BLaER1 (cell line): Measurements from ENCODE around the gene SLC37A1.

Experiments used
- H3K27ac ChIP-seq: shearing (Covaris generic); formaldehyde crosslinking; 2 replicates; pipeline ENCODE4 v1.8.1; 2022
- H3K27me3 ChIP-seq: shearing (Covaris generic); formaldehyde crosslinking; 2 replicates; pipeline ENCODE4 v1.8.1; 2022
- H3K36me3 ChIP-seq: shearing (Covaris generic); formaldehyde crosslinking; 2 replicates; pipeline ENCODE4 v1.8.1; 2022
- H3K4me1 ChIP-seq: shearing (Covaris generic); formaldehyde crosslinking; 2 replicates; pipeline ENCODE4 v1.8.1; 2022
- H3K4me2 ChIP-seq: shearing (Covaris generic); formaldehyde crosslinking; 2 replicates; pipeline ENCODE4 v1.8.1; 2022
- H3K4me3 ChIP-seq: shearing (Covaris generic); formaldehyde crosslinking; 2 replicates; pipeline ENCODE4 v1.8.1; 2022
- H3K9ac ChIP-seq: shearing (Covaris generic); formaldehyde crosslinking; 2 replicates; pipeline ENCODE4 v1.8.1; 2022
- H3K9me3 ChIP-seq: shearing (Covaris generic); formaldehyde crosslinking; 2 replicates; pipeline ENCODE4 v1.8.1; 2022
- H4K20me1 ChIP-seq: shearing (Covaris generic); formaldehyde crosslinking; 2 replicates; pipeline ENCODE4 v1.8.1; 2022
- Cebpa-rat ChIP-seq: shearing (Covaris generic); IDR thresholded peaks from 2 replicates; pipeline ENCODE4 v1.8.1; 2022

The SLC37A1 gene

DNA sequence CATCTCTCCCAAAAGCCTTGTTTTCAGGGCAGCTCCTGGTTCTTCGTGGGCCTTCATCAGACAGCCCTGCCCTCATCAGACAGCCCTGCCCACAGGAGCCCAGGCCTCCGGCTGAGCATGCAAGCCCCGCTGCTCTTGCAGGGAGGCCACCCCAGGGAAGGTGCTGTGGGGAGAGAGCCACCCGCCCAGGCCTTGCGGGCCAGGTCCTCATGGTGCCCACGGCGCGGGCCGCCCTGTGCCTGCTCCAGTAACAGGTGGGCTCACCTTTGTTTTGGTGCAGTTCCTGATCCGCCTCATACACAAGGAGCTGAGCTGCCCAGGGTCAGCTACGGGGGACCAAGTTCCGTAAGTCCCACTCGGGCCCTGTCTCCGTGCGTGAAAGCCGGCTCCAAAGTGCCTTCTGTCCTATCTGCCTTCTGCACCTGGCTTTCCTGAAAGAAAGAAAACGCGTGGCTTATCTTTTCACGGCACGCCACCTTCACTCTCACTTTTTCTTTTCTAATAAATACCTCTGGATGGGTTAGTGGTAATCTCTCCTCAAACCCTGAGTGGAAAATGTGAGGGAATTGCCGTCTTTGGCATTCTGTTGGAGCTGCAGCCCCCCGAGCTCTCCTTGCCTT lies 65.9 kb downstream of the SLC37A1 start:
- no peak for TF ChIP-seq Cebpa-rat
- Histone ChIP-seq H3K9ac (no peak overlapping the region), H3K27ac (no peak overlapping the region), H3K9me3 (peaks cover 18% of the 10 kb centered on the region), H3K4me3 (no peak overlapping the region), H3K4me2 (no peak overlapping the region), H3K4me1 (peaks cover 10% of the 10 kb centered on the region; the same call in 1 of the 2 replicates), H3K27me3 (no peaks in the 10 kb centered on the region), H4K20me1 (no peaks in the 10 kb centered on the region), H3K36me3 (peaks cover 38% of the 10 kb centered on the region)

DNA sequence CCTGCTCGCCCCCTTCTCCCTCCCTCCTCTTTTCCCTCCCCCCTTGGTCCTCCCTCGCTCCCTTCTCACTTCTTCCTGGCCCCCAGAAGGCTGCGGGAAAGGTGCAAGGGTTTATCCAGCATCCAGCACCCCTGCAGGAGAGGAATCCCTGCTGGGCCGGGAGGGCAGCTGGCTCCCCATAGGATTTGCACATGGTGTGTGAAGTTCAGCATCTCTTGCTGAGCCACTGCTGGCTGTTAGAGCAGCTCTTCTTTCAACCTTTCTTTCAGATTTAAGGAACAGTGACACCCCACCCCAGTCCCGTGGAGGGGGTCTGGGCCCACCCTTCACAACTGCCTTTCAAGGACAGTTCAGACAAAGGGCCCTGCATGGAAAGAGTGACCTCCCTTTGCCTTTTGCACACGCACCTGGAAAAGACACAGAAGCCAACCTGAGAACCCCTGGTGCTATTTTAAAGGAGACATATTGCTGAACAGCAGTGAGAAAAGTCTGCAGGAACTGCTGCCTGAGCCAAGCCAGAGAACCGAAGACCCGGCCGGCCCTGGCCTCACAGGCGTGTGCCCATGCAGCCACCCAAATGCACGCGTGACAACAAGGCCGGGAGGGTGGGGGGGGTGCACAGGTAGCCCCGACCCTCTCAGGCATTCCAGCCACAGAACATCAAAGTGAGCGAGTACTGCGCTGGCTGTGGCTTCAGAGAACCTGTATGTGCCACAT lies 66.6 kb downstream of the SLC37A1 start:
- H3K4me3 ChIP-seq: no peak overlapping the region
- no peaks in the 10 kb centered on the region for H3K27me3 ChIP-seq
- H3K36me3 ChIP-seq: peaks cover 31% of the 10 kb centered on the region
- peaks cover 18% of the 10 kb centered on the region for H3K9me3 ChIP-seq
- no peak overlapping the region for H3K9ac ChIP-seq
- no peaks in the 10 kb centered on the region for H4K20me1 ChIP-seq
- H3K4me1 ChIP-seq: peaks cover 10% of the 10 kb centered on the region; the same call in 1 of the 2 replicates
- no peak overlapping the region for H3K27ac ChIP-seq
- H3K4me2 ChIP-seq: no peak overlapping the region
- TF ChIP-seq Cebpa-rat: no peak

DNA sequence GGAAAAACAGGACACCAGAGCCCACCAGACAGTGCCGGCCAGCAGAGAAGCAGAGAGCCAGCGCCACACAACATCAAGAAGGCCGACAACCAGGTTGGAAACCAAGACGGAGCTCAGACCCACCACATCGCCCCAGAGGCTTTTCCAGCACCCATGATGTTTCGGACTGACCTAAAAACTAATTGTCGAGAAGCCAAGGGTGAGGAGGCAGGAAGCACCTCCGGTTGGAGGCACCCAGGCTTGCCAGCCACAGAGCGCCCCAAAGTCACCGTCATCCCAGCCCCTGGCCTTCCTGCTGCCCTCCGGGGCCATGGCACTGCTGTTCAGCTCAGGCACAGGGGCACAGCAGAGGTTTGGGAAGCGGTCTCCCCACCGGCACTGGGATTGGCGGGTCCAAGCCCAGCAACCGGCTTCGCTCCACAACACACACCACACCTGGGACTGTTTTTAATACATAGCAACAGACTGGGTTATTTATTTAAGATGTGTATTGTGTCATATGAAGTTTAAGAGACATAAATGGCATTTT lies 67.2 kb downstream of the SLC37A1 start:
- Histone ChIP-seq H3K36me3 (peaks cover 25% of the 10 kb centered on the region), H3K27ac (no peak overlapping the region), H3K9me3 (peaks cover 16% of the 10 kb centered on the region), H3K4me1 (peaks cover 10% of the 10 kb centered on the region; the same call in 1 of the 2 replicates), H3K9ac (no peak overlapping the region), H4K20me1 (no peaks in the 10 kb centered on the region), H3K4me3 (no peak overlapping the region), H3K4me2 (no peak overlapping the region), H3K27me3 (no peaks in the 10 kb centered on the region)
- no peak for TF ChIP-seq Cebpa-rat

GRCh38 chr21:42581336-42581992 lies 67.8 kb downstream of the SLC37A1 start:
- Histone ChIP-seq H4K20me1 (no peaks in the 10 kb centered on the region), H3K4me3 (no peak overlapping the region), H3K4me2 (no peak overlapping the region), H3K4me1 (peaks cover 10% of the 10 kb centered on the region; the same call in 1 of the 2 replicates), H3K27ac (no peak overlapping the region), H3K27me3 (no peaks in the 10 kb centered on the region), H3K9me3 (peaks cover 10% of the 10 kb centered on the region), H3K36me3 (peaks cover 19% of the 10 kb centered on the region), H3K9ac (no peak overlapping the region)
- no peak for TF ChIP-seq Cebpa-rat

DNA sequence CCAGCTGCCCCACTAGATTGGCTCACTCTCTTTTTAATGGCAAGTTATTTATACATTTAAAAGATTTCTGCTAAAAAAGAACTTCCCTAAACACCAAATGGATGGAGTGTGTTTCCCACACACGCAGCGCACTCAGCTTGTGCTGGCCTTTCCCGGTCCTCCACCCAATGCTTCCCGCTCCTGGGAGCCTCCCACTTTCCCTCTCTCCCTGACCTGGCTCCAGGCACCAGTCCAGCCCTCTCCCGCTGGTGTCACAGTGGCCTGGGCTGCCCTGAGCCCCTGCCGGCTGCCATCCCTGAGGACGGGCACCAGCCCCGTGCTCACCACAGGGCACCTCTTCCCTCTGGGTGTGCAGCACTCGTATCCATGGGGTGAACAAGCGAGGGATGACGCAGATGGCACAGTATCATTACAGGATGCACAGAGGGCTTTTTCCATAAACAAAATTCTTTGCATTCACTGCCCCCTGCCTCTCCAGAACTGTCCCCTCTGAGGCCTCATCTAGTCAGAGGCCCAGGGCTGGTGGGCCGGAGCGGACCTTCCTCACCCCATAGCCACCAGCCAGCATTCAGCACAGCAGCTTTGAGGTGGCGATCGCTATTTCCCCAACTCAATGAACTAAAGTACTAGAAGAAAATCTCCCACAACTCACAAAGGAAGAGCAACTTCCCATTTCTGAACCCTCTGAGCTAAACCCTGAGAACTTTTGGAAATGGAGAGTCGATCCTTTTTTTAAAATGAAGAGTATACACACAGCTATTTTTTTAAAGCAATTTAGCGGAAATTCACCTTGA lies 68.5 kb downstream of the SLC37A1 start:
- Histone ChIP-seq H4K20me1 (no peaks in the 10 kb centered on the region), H3K27ac (no peak overlapping the region), H3K4me3 (no peak overlapping the region), H3K27me3 (no peaks in the 10 kb centered on the region), H3K9ac (no peak overlapping the region), H3K4me1 (peaks cover 10% of the 10 kb centered on the region; the same call in 1 of the 2 replicates), H3K9me3 (peaks cover 4% of the 10 kb centered on the region; the same call in 1 of the 2 replicates), H3K36me3 (peaks cover 17% of the 10 kb centered on the region), H3K4me2 (no peak overlapping the region)
- no peak for TF ChIP-seq Cebpa-rat

DNA sequence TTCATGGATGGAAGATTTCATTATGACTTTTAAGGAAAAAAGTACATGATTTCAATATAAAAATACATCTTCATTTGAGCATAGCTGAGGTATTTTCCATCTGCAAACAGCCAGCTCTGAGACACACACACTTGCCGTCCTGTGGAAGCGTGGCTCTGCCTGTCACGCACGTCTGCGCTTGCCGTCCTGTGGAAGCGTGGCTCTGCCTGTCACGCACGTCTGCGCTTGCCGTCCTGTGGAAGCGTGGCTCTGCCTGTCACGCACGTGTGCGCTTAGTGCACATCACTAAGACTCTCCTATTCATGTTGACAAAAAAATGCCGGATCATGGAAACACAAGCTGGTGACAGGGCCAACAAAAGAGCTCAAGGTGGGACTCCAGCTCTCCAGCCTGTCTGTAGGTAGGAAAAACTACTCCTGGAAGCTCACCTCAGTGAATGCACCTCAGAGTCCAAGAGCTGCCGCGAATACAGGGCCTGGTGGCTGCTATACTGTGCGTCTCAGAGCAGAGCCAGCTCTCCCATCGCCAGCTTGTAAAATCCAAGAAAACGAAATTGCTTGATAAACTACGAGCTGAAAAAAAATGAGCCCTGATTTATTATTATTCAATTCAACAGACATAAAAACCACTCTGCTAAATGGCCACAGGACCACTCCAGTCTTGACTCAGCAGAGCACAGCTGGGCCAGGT lies 69.3 kb downstream of the SLC37A1 start:
- H3K4me3 ChIP-seq: no peak overlapping the region
- no peak overlapping the region for H3K4me2 ChIP-seq
- H3K4me1 ChIP-seq: peaks cover 10% of the 10 kb centered on the region; the same call in 1 of the 2 replicates
- no peak overlapping the region for H3K9ac ChIP-seq
- H3K36me3 ChIP-seq: peaks cover 10% of the 10 kb centered on the region
- no peaks in the 10 kb centered on the region for H4K20me1 ChIP-seq
- H3K27ac ChIP-seq: no peak overlapping the region
- TF ChIP-seq Cebpa-rat: no peak
- no peaks in the 10 kb centered on the region for H3K27me3 ChIP-seq
- H3K9me3 ChIP-seq: no peaks in the 10 kb centered on the region

DNA sequence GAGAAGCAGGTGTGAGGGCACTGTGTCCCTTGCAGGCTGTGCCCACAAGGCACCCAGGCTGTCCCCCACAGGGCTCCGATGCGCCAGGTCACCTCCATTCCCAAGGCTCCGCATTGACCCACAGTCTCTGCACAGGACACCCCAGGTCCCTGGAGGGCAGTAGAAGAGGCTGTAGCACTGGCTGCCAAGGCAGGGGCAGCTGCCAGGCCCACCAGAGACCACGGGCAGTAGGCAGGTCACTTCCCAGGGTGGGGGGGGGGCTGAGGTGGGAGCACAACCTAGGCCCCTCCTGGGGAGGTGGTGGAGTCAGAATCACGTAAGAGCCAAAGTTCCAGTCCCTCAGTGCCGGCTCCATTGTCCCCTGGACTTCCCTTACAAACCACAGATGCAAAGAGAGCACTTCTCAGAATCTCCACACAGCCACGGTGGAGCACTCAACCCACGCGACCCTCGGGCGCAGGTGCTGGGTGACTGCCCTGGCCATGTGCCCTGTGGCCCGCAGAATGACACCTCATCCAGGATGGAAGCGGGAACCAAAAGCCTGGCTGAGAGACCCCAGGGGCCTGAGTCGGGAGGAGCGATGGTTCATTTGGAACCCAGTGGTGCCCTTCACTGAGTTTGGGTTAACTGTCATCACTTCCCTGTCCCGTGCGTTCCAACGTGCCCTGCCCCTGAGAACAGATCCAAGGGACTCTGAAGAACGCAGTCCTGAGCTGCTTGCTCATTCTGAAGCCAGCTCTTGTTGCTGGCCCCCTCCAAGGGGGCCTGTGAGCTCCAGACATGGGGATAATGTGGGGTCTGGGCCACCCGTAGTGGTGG lies 70.0 kb downstream of the SLC37A1 start:
- H3K4me1 ChIP-seq: peaks cover 10% of the 10 kb centered on the region; the same call in 1 of the 2 replicates
- H3K27me3 ChIP-seq: no peaks in the 10 kb centered on the region
- H3K9ac ChIP-seq: no peak overlapping the region
- H4K20me1 ChIP-seq: no peaks in the 10 kb centered on the region
- H3K36me3 ChIP-seq: peaks cover 5% of the 10 kb centered on the region; the same call in 1 of the 2 replicates
- H3K9me3 ChIP-seq: no peaks in the 10 kb centered on the region
- no peak overlapping the region for H3K27ac ChIP-seq
- no peak for TF ChIP-seq Cebpa-rat
- H3K4me2 ChIP-seq: no peak overlapping the region
- H3K4me3 ChIP-seq: no peak overlapping the region

- no peak overlapping the region for H3K9ac ChIP-seq
- H3K27me3 ChIP-seq: no peaks in the 10 kb centered on the region
- no peak for TF ChIP-seq Cebpa-rat
- peaks cover 3% of the 10 kb centered on the region; the same call in 1 of the 2 replicates for H3K36me3 ChIP-seq
- no peak overlapping the region for H3K27ac ChIP-seq
- H3K4me3 ChIP-seq: no peak overlapping the region
- H3K4me2 ChIP-seq: no peak overlapping the region
- peaks cover 8% of the 10 kb centered on the region; the same call in 1 of the 2 replicates for H3K4me1 ChIP-seq
- H4K20me1 ChIP-seq: no peaks in the 10 kb centered on the region
- no peaks in the 10 kb centered on the region for H3K9me3 ChIP-seq
Observed at GRCh38 chr21:42584296-42584641, 70.6 kb downstream of the SLC37A1 start.
